HG03139 (cell line): Measurements from ENCODE around the gene RAB11FIP4.

Source experiments
- ATAC-seq: cut with Tn5 transposase; IDR thresholded peaks from one replicate; pipeline ENCODE4 v1.9.1; 2021; ENCODE audit not compliant: unreplicated experiment

The RAB11FIP4 gene

DNA sequence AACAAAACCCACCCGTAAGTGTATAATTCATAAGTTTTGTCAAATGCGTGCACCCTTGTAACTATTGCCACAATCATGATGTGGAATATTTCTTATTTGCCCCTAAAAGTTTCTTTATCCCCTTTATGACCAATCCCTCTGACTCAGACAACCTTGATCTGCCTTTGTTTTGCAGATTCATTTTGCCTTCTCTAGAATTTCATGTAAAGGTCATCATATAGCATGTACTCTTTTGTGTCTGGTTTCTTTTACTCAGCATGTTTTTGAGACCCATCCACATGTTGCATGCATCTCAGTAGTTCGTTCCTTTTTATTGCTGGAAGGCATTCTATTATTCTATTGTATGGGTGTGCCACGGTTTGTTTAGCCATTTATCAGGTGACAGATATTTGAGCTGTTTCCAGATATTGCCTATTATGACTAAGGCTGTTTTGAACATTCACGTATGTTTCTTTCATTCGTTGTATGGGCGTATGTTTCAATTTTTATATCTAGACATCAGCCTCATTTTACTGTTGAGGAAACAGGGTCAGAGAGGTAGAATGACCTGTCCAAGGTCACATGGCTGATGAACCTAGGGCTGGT, 192.4 kb downstream of the RAB11FIP4 start:
- ATAC-seq = no peak

DNA sequence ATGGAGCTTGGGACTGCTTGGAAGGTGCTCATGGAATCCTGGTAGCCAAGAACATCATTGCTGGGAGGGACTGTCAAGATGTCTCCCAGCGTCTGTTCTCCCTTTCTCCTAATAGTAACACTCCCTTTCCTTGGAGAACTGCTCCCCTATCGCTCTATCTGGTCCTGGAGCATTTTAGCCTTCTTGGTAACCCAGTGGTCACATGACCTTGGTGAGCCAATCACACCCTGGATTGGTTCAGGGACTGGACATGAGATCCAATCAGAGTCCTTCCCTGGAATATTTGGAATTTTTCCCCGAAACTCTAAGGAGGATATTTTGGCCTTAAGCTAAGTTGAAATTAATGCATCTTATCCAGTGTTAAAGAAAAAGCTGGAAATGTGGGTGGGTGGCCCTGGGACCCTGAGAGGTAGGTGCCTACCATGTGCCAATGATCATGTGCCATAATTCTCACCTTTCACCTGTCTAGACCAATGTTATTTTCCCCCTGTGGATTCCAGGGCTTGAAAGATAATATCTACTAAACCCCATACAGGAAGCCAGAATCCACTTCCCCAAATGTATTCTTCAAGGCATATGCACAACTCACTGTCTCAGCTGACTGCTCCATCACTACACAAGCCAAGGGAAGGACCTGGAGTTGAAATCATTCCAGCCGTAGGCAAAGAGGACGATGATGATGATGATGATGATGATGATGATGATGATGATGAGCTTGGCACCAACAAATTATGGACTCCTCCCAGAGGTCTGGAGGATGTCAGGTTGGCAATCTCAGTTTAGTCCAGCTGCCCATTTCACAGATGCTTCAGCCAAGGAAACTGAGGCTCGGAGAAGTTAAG, 193.2 kb downstream of the RAB11FIP4 start:
- no peak for ATAC-seq

DNA sequence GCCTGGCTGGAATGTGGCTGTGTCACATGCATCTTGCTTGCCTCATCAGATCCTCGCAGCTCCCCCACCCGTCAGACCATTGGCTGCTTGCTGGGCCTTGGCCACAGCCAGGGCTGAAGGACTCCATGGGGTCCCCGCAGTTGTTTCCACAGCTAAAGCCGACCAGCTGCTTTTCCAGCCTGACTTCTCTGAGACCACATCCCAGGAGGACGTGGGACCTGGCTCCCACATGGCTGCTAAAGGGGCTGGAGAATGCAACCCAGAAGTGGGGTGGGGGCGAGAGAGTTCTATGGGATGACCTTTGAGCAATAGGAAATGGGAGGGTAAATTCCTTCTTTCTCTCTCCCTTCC, 193.8 kb downstream of the RAB11FIP4 start:
- ATAC-seq = no peak

DNA sequence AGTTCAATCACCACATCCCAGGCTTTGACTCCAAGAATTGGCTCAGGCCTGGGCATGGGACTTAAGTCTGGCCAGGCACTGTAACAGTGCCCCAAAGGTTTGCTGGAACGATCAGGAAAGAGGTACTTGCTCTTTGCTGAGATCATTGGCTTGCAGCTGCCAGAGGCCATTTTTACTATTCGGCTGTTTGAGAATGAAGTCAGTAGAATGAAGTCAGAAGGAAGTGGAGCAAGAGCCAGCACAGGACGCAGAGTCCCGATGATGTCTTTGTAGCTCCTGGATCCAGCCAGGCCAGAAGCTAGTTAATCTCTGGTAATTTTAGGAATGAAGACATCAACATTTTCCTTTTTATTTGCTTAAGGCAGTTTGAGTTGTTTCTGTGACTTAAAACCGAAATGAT, 195.5 kb downstream of the RAB11FIP4 start:
- ATAC-seq = no peak

DNA sequence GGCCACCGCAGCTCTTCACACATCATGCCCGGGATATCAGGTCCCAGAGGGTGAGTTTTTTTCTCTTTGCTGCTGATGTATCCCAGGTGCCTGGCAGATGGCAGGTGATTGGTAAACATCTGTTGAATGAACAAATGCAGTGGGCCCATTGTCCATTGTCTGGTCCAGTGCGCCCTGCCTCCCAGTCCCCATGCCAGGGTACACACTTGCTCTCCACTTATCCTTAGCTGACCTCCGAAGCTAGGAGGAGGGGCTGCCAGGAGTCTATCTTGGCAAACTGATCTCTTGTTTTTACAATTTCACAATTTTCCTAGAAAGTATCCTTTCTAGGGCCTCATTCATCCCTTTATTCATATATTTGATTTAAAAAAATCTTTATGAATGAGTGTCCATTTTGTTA, 196.0 kb downstream of the RAB11FIP4 start:
- no peak for ATAC-seq
